Transverse colon (tissue), 4 donors: ENCODE data around the gene TAF4. TPM values are rescaled to one million over a fixed set of nuclear protein-coding genes. Genes with fewer than 3 reads are reported as not detected.

Source experiments
- DNase-seq: peaks from one replicate; pipeline ENCODE4 v3.0.0-alpha.2; 2019
- H3K27ac ChIP-seq, 4 donors: fragments of 200-600 bp; sonication (generic); 2 replicates each; pipeline ENCODE4 v1.5.1; 2016 to 2018; ENCODE audit warnings: inconsistent platforms in 4 of 4
- H3K27me3 ChIP-seq: fragments of 200-600 bp; sonication (generic); 2 replicates; pipeline ENCODE4 v1.5.1; 2017; ENCODE audit warnings: inconsistent platforms
- H3K36me3 ChIP-seq, 4 donors: fragments of 200-600 bp; sonication (generic); 2 replicates each; pipeline ENCODE4 v1.5.1; 2017 to 2019; ENCODE audit warnings: inconsistent platforms in 4 of 4
- H3K4me1 ChIP-seq, 4 donors: fragments of 200-600 bp; sonication (generic); 2 replicates each; pipeline ENCODE4 v1.5.1; 2017 to 2020; ENCODE audit warnings: inconsistent platforms in 4 of 4
- H3K4me3 ChIP-seq, 4 donors: fragments of 200-600 bp; sonication (generic); 1 replicate in 1 of 4; 2 replicates in 3 of 4; pipeline versions ENCODE4 v1.5.1 to v1.6.1; 2017 to 2019; ENCODE audit warnings: inconsistent platforms in 4 of 4
- H3K9me3 ChIP-seq, 2 donors: fragments of 200-600 bp; sonication (generic); 2 replicates each; pipeline ENCODE4 v1.5.1; 2017 to 2019; ENCODE audit warnings: inconsistent platforms in 2 of 2
- EP300 ChIP-seq: sonication (generic); formaldehyde crosslinking; IDR thresholded peaks from one replicate; pipeline ENCODE4 v1.6.1; 2017; ENCODE audit warnings: antibody characterized with exemption, low read depth
- POLR2A ChIP-seq: fragments of 450-650 bp; IDR thresholded peaks from one replicate; pipeline ENCODE4 v1.6.1; 2016; ENCODE audit warnings: antibody characterized with exemption, mild to moderate bottlenecking, moderate library complexity
- POLR2AphosphoS5 ChIP-seq, 3 donors: sonication (generic); formaldehyde crosslinking; IDR thresholded peaks; one replicate each; pipeline ENCODE4 v1.6.1; 2016; ENCODE audit warnings: antibody characterized with exemption in 3 of 3
- whole genome bisulfite sequencing, 2 donors: methylation state at CpG; one replicate each; pipeline ENCODE4 v1.1.5; 2018; ENCODE audit warnings: low coverage in 1 of 2; 5-methylcytosine and 5-hydroxymethylcytosine counted together
- in situ Hi-C, 4 donors: fragments of 200-750 bp; cut with MboI; loops; one replicate each; pipeline versions ENCODE4 v1.15.0 to v1.15.1; 2017; ENCODE audit warnings: low sequenced_read_pairs in 3 of 4, low pct_ligation_motif_present in 1 of 4, low pct_unique_long_range_greater_than_20kb in 1 of 4
- intact Hi-C: fragments of 100-400 bp; cut with DNase I; formaldehyde crosslinking; loops from one replicate; pipeline ENCODE4 v1.15.1; 2023; ENCODE audit warnings: low total_unique reads
- total RNA-seq, 4 donors: library from RNA; depleted of rRNA; stranded (reverse); fragments of >200 nt; gene quantifications; one replicate each; pipeline ENCODE4 v1.1.0, GENCODE V29; 2016
- TF ChIP-seq, protein P1 (sequence below), 5 experiments: fragments of 200-600 bp in 3 of 5; fragments of 450-650 bp in 2 of 5; sonication (generic) in 3 of 5; IDR thresholded peaks; 1 replicate in 2 of 5; 2 replicates in 3 of 5; pipeline ENCODE4 v1.5.1; 2016 to 2017; ENCODE audit warnings: antibody characterized with exemption in 5 of 5, inconsistent platforms in 3 of 5, mild to moderate bottlenecking in 2 of 5, moderate library complexity in 1 of 5

The TAF4 gene
- total RNA-seq, 4 donors from 2014 or later = 18.9 to 39.5 (median 24.3) TPM

DNA sequence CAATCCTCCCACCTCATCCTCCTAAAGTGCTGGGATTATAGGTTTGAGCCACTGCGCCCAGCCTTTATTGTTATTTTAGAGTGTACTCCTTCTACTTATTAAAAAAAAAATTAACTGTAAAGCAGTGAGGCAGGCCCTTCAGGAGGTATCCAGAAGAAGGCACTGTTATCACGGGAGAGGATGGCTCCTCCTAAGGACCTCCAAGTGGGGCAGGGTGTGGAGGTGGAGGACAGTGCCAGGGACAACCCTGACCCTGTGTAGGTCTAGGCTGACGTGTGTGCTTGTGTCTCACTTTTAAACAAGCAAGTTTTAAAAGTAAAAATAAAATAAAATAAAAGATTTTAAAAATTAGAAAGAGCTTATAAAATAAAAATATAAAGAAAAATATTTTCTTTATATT, 23.7 kb upstream of the TAF4 start:
- Histone ChIP-seq H3K4me3 (no peak overlapping the region), H3K27ac (no peak overlapping the region), H3K27me3 (peaks cover 12% of the 10 kb centered on the region), H3K9me3 (no peaks in the 10 kb centered on the region), H3K36me3 (no peaks in the 10 kb centered on the region), H3K4me1 (no peaks in the 10 kb centered on the region)
- TF ChIP-seq POLR2A (no peak), EP300 (no peak), POLR2AphosphoS5 (IDR thresholded peaks at IDR 0.05) (no peak)
- TF ChIP-seq, protein P1, sequence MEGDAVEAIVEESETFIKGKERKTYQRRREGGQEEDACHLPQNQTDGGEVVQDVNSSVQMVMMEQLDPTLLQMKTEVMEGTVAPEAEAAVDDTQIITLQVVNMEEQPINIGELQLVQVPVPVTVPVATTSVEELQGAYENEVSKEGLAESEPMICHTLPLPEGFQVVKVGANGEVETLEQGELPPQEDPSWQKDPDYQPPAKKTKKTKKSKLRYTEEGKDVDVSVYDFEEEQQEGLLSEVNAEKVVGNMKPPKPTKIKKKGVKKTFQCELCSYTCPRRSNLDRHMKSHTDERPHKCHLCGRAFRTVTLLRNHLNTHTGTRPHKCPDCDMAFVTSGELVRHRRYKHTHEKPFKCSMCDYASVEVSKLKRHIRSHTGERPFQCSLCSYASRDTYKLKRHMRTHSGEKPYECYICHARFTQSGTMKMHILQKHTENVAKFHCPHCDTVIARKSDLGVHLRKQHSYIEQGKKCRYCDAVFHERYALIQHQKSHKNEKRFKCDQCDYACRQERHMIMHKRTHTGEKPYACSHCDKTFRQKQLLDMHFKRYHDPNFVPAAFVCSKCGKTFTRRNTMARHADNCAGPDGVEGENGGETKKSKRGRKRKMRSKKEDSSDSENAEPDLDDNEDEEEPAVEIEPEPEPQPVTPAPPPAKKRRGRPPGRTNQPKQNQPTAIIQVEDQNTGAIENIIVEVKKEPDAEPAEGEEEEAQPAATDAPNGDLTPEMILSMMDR (IDR thresholded peaks at IDR 0.05) = no peak
- intact Hi-C loops = no loop called here
- 50 to 53% methylated on average over 3 of the region's 3 CpGs for WGBS, 2 donors
- in situ Hi-C loops = no loop called here
- no peak for DNase-seq

DNA sequence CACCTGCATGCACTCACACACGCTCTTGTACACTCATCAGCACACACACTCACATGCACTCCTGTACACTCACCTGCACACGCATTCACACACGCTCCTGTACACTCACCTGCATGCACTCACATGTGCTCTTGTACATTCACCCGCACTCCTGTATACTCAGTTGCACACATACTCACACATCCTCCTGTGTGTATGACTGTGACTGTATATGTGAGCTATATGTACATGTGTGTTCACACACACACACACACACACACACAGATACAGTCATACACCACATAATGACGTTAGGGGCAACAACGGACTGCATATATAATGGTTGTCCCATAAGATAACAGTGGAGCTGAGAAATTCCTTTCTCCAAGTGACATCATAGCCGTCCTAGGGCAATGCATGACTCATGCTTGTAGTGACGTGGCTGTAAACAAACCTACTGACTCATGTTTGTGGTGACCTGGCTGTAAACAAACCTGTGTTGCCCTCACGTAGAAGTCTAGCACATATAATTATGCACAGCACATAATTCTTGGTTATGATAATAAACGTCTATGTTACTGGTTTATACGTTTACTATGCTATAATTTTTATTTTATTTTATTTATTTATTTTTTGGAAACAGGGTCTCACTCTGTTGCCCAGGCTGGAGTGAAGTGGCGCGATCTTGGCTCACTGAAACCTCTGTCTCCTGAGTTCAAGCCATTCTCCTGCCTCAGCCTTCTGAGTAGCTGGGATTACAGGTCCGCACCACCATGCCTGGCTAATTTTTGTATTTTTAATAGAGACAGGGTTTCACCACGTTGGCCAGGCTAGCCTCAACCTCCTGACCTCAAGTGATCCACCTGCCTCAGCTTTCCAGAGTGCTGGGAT, 22.8 kb upstream of the TAF4 start:
- in situ Hi-C loops (no loop called here), intact Hi-C loops (no loop called here)
- no peak for TF ChIP-seq EP300
- no peak for TF ChIP-seq POLR2AphosphoS5 (IDR thresholded peaks at IDR 0.05)
- TF ChIP-seq, protein P1 (IDR thresholded peaks at IDR 0.05) = no peak
- no peak for TF ChIP-seq POLR2A
- 58 to 70% methylated on average over 9 to 15 of the region's 15 CpGs for WGBS, 2 donors
- no peaks in the 10 kb centered on the region for H3K36me3 ChIP-seq
- H3K27me3 ChIP-seq = peaks cover 12% of the 10 kb centered on the region
- H3K27ac ChIP-seq = no peak overlapping the region
- H3K9me3 ChIP-seq = no peaks in the 10 kb centered on the region
- H3K4me1 ChIP-seq = no peaks in the 10 kb centered on the region
- H3K4me3 ChIP-seq = no peak overlapping the region
- DNase-seq = peak; percentile 34

DNA sequence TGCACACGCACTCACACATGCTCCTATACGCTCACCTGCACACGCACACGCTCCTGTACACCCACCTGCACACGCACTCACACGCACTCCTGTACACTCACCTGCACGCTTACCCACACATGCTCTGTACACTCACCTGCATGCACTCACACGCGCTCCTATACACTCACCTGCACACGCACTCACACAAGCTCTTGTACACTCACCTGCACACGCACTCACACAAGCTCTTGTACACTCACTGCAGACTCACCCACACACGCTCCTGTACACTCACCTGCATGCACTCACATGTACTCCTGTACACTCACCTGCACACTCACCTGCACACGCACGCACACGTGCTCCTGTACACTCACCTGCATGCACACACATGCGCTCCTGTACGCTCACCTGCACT, 22.0 kb upstream of the TAF4 start:
- in situ Hi-C loops (no loop called here), intact Hi-C loops (no loop called here)
- peaks cover 12% of the 10 kb centered on the region for H3K27me3 ChIP-seq
- no peaks in the 10 kb centered on the region for H3K4me1 ChIP-seq
- no peak for DNase-seq
- no peak overlapping the region for H3K4me3 ChIP-seq
- 90% methylated on average over 17 of the region's 17 CpGs; no CpG with 5 or more reads in 1 of the 2 donors for WGBS, 2 donors
- no peaks in the 10 kb centered on the region for H3K9me3 ChIP-seq
- no peaks in the 10 kb centered on the region for H3K36me3 ChIP-seq
- TF ChIP-seq, protein P1 (IDR thresholded peaks at IDR 0.05) = no peak
- no peak for TF ChIP-seq POLR2AphosphoS5 (IDR thresholded peaks at IDR 0.05)
- TF ChIP-seq EP300 = no peak
- no peak for TF ChIP-seq POLR2A
- H3K27ac ChIP-seq = no peak overlapping the region

DNA sequence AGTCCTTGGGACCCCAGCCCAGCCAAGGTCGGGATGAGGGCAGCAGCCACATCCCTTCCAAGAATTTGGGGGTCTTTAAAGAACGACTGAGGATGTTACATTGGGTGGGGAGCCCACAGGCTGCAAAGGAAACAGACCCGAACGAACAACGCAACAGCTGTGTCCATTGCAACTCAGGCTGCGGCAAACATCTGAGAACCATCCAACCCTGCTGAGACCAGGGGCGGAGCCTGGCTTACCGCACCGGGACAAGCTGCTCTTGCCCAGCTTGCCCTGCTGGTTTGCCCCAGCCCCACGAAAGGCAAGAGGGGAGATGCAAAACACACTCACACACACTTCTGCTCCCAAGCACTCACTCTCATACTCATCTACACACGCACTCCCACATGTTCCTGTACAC, 21.5 kb upstream of the TAF4 start:
- H3K27me3 ChIP-seq = peaks cover 12% of the 10 kb centered on the region
- H3K36me3 ChIP-seq = no peaks in the 10 kb centered on the region
- H3K4me1 ChIP-seq = no peaks in the 10 kb centered on the region
- DNase-seq = no peak
- H3K9me3 ChIP-seq = no peaks in the 10 kb centered on the region
- no peak for TF ChIP-seq EP300
- no peak for TF ChIP-seq POLR2AphosphoS5 (IDR thresholded peaks at IDR 0.05)
- TF ChIP-seq, protein P1 (IDR thresholded peaks at IDR 0.05) = no peak
- no peak for TF ChIP-seq POLR2A
- WGBS, 2 donors = 49% methylated on average over 11 of the region's 11 CpGs; no CpG with 5 or more reads in 1 of the 2 donors
- intact Hi-C loops (no loop called here), in situ Hi-C loops (no loop called here)
- H3K27ac ChIP-seq = no peak overlapping the region
- no peak overlapping the region for H3K4me3 ChIP-seq
